ENCODE data around the gene CD300LG. TPM values are rescaled to one million over a fixed set of nuclear protein-coding genes. Genes with fewer than 3 reads are reported as not detected.
"Not testable (repeated sequence)": the region's sequence is repeated elsewhere in the genome, so short reads cannot be mapped to it uniquely, and the experiment has no call there.

CD300LG gene
- total RNA-seq, 1 experiment from 2014 or later: not detected

DNA sequence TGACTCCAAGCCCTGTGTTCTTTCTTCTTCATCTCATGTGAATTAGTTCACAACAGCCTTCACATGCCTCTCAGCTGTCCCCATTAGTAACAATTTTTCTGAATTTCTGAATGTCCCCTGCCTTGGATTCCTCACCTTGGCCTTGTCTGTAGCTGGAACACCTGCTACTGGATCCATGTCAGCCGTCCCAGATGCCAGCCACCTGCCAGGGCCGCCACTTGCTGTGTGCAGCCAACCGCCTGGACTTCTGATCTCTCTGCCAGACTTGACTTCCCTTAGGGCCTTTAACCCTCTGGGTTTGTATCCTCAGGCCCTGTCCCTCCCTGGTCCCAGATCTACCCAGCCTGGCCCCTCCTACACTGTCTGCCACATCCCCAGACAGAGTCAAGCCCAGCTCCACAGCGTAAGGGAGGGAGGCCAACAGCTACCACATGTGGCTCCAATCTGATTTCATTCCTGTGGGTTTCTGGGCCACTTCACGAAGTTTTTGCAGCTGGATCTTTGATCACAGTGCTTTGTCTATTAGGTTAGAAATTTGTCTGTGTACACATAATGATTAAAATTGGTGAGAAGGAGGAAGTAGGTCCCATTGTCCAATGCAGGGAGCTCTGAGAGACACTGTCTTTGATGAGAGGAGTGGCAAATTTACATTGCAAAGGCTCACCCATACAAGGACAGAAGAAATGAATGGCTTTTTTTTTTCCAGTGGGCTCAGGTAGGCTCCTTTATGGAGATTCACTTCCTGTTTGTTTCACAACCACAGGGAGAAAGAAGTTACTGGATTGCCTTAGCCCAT lies 45.1 kb downstream of the CD300LG start:
- Histone ChIP-seq H3K27ac (no peak overlapping the region), H3K27me3 (ENCODE audit: insufficient read depth, low read depth) (peaks cover 7% of the 10 kb centered on the region; the same call in 1 of the 2 replicates), H3K36me3 (ENCODE audit: low read depth) (no peaks in the 10 kb centered on the region), H3K79me2 (ENCODE audit: low read depth) (no peaks in the 10 kb centered on the region), H3K9me2 (ENCODE audit: insufficient read depth) (no peaks in the 10 kb centered on the region), H3F3A (ENCODE audit: insufficient read depth, low read depth) (no peaks in the 10 kb centered on the region), H3K4me2 (no peak overlapping the region), H4K20me1 (ENCODE audit: insufficient read depth) (no peaks in the 10 kb centered on the region), H3K9me3 (ENCODE audit: insufficient read depth, low read depth) (no peaks in the 10 kb centered on the region), H3K4me1 (replicated peaks; ENCODE audit: insufficient read depth) (no peaks in the 10 kb centered on the region), H2AFZ (no peak overlapping the region), H3K4me3 (no peak overlapping the region)
- intact Hi-C loops (cut with micrococcal nuclease; ENCODE audit: unreplicated experiment): no loop called here
- no peak for TF ChIP-seq EZH2 (IDR thresholded peaks at IDR 0.05; ENCODE audit: low read depth)
- TF ChIP-seq, protein P1, sequence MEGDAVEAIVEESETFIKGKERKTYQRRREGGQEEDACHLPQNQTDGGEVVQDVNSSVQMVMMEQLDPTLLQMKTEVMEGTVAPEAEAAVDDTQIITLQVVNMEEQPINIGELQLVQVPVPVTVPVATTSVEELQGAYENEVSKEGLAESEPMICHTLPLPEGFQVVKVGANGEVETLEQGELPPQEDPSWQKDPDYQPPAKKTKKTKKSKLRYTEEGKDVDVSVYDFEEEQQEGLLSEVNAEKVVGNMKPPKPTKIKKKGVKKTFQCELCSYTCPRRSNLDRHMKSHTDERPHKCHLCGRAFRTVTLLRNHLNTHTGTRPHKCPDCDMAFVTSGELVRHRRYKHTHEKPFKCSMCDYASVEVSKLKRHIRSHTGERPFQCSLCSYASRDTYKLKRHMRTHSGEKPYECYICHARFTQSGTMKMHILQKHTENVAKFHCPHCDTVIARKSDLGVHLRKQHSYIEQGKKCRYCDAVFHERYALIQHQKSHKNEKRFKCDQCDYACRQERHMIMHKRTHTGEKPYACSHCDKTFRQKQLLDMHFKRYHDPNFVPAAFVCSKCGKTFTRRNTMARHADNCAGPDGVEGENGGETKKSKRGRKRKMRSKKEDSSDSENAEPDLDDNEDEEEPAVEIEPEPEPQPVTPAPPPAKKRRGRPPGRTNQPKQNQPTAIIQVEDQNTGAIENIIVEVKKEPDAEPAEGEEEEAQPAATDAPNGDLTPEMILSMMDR (conservative IDR thresholded peaks at IDR 0.05): no peak
- CTCF ChIA-PET: interaction anchor here (0.7 kb wide), 1 partner anchor 174 kb away, joined by 3 read pairs; the partner anchor contains the start of gene LSM12
- no TSS peak for BruUV-seq (replicated peaks)
- no peak for DNase-seq
- POLR2A ChIA-PET (ENCODE audit: unreplicated experiment): no interaction called here

DNA sequence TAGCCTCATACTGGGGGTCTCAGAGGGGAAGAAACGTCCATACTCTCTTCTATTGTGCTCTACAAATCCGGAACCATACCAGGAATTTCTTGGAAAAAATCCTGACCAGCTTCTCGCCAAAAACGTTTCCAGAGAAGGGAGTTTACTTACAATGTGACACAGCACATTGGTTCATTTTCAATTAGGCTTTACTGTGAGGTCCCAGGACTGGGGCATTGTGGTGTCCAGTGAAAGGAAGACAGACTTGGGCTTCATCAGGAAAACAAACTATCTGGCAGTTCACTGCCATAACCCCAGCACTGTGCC lies 45.6 kb downstream of the CD300LG start:
- Histone ChIP-seq H3K9me3 (ENCODE audit: insufficient read depth, low read depth) (no peaks in the 10 kb centered on the region), H3K27me3 (ENCODE audit: insufficient read depth, low read depth) (peaks cover 7% of the 10 kb centered on the region; the same call in 1 of the 2 replicates), H4K20me1 (ENCODE audit: insufficient read depth) (no peaks in the 10 kb centered on the region), H2AFZ (no peak overlapping the region), H3K79me2 (ENCODE audit: low read depth) (no peaks in the 10 kb centered on the region), H3K9me2 (ENCODE audit: insufficient read depth) (no peaks in the 10 kb centered on the region), H3K27ac (no peak overlapping the region), H3K36me3 (ENCODE audit: low read depth) (no peaks in the 10 kb centered on the region), H3K4me1 (replicated peaks; ENCODE audit: insufficient read depth) (no peaks in the 10 kb centered on the region), H3F3A (ENCODE audit: insufficient read depth, low read depth) (no peaks in the 10 kb centered on the region), H3K4me3 (no peak overlapping the region), H3K4me2 (no peak overlapping the region)
- CTCF ChIA-PET: no interaction called here
- intact Hi-C loops (cut with micrococcal nuclease; ENCODE audit: unreplicated experiment): no loop called here
- BruUV-seq (replicated peaks): no TSS peak
- POLR2A ChIA-PET (ENCODE audit: unreplicated experiment): no interaction called here
- TF ChIP-seq, protein P1 (conservative IDR thresholded peaks at IDR 0.05): no peak
- no peak for TF ChIP-seq EZH2 (IDR thresholded peaks at IDR 0.05; ENCODE audit: low read depth)
- DNase-seq: no peak

DNA sequence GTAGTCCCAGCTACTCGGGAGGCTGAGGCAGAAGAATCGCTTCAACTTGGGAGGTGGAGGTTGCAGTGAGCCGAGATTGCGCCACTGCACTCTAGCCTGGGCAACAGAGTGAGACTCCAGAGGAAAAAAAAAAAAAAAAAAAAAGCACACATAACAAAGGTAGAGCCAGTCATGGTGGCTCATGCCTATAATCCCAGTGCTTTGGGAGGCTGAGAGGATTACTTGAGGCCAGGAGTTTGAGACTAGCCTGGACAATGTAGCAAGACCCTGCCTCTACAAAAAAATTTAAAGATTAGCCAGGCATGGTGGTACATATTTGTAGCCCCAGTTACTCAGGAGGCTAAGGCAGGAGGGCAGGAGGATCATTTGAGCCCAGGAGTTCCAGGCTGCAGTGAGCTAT lies 47.5 kb downstream of the CD300LG start:
- BruUV-seq (replicated peaks); H3K4me2 ChIP-seq; H3F3A ChIP-seq (ENCODE audit: insufficient read depth, low read depth); DNase-seq; H3K27ac ChIP-seq; H3K4me3 ChIP-seq; H3K27me3 ChIP-seq (ENCODE audit: insufficient read depth, low read depth); intact Hi-C loops (cut with micrococcal nuclease; ENCODE audit: unreplicated experiment); H3K9me3 ChIP-seq (ENCODE audit: insufficient read depth, low read depth); H3K4me1 ChIP-seq (replicated peaks; ENCODE audit: insufficient read depth); H4K20me1 ChIP-seq (ENCODE audit: insufficient read depth); H2AFZ ChIP-seq; H3K9me2 ChIP-seq (ENCODE audit: insufficient read depth); H3K36me3 ChIP-seq (ENCODE audit: low read depth); H3K79me2 ChIP-seq (ENCODE audit: low read depth); POLR2A ChIA-PET (ENCODE audit: unreplicated experiment): not testable (repeated sequence)
- CTCF ChIA-PET: interaction anchor here (0.7 kb wide), 1 partner anchor 232 kb away, joined by 8 read pairs; no protein-coding TSS in a partner anchor
